GM19025 (cell line): ENCODE measurements around the gene C5orf15.
A peak's percentile ranks its signal among the peaks of the same experiment; 100 is the strongest.
"Not testable (repeated sequence)": the region's sequence is repeated elsewhere in the genome, so short reads cannot be mapped to it uniquely, and the experiment has no call there.

Experiments
- ATAC-seq: cut with Tn5 transposase; IDR thresholded peaks from one replicate; pipeline ENCODE4 v1.9.1; 2021; ENCODE audit warnings: mild to moderate bottlenecking, low read depth, moderate library complexity; ENCODE audit not compliant: unreplicated experiment

The C5orf15 gene

DNA sequence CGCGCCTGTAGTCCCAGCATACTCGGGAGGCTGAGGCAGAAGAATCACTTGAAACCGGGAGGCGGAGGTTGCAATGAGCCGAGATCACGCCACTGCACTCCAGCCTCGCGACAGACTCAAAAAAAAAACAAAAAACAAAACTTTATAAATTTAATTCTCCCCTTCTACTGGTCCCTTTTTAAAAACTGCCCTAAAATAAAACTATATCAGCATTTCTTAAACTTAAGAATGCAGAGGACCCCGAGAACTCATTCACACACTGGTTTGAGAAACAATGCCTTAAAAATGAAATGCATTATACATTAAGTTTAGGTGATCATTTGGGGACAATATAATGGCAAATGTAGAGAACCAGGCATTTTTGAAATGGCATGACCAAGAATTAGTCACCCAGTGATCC, 2.3 kb downstream of the C5orf15 start:
- ATAC-seq: no peak

DNA sequence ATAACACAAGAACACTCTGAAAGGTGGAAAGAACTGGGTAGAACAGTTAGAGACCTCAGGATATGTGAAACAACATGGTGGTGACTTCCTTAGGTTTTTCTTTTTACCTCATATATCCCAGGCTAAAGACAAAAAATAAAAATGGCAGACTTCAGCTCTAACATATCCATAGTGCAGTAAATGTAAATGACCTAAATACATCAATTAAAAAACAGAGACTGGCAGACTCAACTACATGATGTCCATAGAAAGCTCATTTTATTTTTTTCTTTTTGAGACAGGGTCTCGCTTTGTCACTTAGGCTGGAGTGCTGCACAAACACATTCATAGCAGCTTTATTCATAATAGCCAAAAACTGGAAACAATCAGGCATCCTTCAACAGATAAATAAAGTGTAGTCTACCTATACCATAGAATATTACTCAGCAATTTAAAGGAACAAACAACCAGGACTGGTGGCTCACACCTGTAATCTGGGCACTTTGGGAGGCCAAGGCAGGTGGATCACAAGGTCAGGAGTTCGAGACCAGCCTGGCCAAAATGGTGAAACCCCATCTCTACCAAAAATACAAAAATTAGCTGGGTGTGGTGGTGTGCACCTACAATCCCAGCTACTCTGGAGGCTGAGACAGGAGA, 4.8 kb downstream of the C5orf15 start:
- no peak for ATAC-seq

DNA sequence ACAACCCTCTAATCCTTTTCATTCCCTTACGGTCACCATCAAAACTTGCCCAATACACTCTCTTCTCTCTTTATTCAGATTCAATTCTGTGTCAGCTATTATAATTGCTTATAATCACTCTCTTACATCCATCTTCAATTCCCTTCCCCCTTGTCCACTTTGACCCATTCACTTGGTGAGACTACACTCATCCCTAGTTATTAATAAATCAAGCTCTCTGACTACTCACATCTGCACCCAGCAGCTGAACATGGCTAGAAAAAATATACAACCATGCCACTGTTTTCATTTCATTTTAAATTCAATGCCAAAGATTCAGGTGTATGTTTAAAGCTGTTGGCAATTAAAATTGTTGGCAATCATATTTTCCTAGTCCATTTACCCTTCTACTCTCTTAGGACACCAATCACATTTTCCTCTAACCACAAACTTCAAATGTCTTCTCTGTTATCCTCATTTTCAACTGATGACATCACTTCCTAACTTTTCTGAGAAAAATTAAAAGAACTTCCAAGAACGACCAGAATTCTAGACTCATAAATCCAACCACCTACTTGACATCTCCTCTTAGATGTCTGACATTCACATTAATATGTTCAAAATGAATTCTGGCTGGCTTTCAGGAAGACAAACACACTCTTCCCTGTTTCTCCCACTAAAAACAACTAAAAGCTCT, 5.5 kb downstream of the C5orf15 start:
- ATAC-seq: no peak

DNA sequence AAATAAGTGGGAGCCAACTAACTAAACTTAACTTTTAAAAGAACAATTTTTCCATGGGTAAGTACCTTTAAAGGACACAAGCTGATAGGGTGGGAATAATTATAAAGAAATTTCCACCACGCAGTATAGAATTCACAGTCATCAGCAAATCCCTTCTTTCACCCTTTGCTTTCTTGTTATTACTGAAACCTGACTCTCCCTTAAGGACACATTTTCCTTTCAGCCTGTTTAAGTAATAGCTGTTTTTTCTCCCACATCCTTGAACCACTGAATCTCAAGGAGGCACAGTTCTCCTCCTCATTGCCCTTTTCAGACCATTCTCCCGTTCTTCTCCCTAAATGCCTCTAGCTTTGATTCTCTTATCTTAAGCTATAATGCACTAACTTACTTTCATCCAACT, 6.3 kb downstream of the C5orf15 start:
- ATAC-seq: no peak

DNA sequence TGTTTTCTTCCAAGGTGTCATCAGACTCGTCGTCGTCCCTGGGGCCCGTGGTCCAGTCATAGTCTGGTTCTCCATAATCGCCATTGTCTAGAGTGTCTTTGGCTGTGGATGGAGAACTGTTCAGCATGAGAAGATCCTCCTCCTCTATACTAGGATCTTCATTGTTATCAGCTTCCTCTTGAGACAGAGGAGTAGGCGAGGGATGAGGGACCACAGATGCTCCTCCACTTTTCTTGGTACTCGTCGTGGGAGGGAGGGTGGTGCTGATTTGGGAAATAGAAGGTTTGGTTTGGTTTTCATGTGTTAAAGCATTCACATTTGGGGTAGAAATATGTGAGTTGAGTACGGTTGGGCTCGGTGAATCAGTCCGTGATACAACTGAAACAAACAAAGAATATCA, 8.8 kb downstream of the C5orf15 start:
- no peak for ATAC-seq

DNA sequence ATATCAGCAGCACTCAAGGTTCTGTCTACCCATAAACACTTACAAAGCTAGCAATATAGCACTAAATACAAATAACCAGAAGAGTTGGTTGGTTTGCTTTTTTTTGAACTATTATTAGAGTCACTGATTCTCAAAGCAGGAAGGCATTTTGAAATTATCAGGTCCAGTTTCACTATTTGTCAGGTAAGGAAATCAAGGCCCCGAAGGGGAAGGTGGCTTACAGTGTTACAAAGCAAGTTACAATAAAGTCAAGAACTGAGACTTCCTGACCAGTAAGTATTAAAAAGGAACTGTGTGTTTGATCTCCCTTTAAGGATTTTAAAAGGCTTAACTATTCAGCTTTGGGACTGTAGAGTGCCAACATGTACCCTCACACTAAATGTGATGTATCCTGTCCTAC, 10.8 kb downstream of the C5orf15 start:
- peak; percentile 58 for ATAC-seq

DNA sequence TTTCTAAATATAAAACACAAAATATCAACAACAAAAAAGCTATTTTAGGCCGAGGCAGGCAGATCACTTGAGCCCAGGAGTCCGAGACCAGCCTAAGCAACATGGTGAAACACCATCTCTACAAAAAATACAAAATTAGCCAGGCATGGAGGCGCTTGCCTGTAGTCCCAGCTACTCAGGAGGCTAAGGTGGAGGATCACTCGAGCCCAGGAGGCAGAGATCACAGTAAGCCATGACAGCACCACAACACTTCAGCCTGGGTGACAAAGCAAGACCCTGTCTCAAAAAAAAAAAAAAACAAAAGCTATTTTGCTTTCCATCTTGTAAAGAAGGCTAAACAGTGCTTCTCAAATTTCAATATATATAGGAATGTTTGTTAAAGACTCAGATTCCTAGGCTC, 11.3 kb downstream of the C5orf15 start:
- ATAC-seq: no peak

DNA sequence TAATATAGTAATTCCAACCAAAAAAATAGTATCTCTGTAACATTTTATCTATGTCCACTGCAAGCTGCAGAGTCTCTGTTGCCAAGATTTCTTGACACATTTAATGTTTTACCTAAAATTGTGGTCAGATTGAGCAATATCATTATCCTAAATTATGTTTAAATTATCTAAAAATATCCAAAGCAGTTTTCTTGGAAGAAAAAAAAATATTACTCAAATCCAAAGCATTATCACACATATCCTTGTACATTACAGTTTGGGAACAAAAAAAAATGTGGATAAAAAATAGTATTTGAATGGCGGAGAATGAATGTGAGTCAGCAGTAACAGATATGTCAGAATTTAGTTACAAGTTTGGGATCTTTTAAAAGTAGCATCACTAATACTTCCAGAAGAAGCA, 12.2 kb downstream of the C5orf15 start:
- not testable (repeated sequence) for ATAC-seq

DNA sequence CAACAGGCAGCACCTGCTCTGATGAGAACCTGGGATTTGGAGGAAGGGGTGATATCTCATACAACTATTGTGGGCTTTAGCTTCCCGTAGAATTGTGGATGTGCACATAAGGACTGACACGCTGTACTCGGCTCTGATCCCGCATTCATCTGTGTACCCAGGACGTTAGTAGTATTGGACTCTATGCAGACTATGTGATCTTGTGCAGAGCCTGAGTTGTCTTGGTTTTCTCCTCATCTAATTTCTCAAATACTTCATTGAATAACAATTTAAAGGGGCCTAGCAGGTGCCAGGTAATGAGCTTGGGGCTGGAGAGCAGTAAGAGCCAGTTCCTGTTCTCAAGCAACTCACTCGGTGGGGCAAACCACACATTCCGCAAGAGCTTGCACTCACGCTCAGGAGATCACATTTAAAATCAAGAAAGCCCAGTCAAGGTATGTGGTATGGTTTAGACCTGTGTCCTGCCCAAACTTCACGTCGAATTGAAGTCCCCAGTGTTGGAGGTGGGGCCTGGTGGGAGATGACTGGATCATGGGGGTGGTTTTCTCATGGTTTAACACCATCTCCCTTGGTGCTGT, 14.8 kb downstream of the C5orf15 start:
- no peak for ATAC-seq

DNA sequence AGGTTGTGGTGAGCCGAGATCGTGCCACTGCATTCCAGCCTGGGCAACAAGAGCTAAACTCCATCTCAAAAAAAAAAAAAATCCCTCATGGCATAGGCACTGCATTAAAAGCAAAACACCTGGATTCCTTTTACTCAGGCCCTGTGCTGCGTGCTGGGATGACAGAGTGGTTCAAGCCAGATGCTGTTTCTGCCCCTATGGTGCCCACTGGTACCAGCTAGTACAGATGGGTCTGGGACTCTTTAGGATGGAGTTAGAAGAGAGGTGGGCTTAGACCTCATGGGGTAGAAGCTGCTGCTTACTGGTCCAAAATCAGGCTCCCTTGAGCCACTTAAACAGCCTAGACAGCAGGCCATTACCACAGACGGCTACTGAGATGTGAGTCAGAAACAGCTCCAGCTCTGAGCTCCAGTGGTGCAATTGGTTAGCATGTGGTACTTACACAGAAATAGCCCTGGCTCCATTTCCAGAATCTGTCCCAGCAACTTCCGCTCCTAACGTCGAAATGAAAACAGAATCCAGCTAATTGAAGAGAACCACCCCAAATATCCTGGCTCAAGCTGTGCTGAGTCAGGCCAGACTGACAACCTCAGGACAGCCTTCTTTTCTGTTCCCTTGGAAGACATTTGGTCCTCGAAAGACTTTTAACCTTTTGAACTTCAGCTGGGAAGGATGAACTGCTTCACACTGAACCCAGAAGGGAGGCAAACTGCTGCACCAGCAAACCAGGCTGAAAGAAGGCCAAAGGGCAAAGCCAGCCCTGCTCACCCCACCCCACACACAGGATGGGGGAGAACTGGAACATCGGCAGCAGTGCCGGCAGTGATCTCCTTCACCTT, 15.5 kb downstream of the C5orf15 start:
- no peak for ATAC-seq

DNA sequence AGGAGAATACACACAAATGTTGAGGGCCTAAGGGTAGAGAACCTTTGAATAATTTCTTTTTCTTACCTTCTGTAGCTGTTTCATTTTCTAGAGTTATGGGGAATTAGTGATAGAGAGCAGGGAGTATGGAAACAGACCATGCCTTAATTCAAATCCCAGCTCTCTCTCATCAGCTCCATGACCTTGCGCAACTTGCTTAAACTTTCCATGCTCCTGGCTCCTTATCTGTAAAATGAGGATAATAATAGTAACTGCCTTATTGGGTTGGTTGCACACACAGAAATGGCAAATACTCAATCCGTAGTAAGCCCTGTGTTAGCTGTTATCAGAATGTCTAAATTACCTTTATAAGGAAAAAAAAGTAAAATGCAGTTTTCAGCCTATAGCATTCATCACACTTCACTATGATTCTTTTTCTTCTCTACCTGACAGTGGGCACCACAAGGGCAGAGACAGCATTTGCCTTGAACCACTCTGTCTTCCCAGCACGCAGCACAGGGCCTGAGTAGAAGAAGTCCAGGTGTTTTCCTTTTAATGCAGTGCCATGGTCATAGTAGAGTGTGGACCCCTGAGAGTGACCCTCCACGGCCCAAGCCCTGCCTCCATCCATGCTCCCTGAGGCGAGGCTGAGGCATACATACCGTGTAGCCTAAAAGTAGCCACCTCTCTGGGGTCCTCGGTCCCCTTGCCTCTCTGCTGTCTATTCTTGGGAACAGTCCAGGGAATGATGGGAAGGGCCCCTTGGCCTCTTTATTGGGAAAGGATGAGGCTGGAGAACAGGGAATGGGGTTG, 17.4 kb downstream of the C5orf15 start:
- ATAC-seq: no peak

DNA sequence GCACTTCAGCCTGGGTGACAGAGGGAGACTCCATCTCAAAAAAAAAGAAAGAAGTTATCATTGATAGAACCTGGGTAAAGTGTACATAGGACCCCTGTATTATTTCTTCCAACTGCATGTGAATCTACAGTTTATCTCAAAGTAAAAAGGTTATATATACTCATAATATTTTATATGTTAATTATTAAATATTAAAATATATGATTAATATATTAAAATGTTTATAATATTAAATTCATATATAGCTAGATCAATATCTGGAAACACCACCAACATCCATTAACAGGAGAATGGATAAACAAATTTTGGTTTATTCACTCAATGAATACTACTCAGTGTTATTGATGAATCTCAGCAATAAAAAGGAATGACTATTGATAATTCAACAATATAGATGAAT, 19.7 kb downstream of the C5orf15 start:
- no peak for ATAC-seq

DNA sequence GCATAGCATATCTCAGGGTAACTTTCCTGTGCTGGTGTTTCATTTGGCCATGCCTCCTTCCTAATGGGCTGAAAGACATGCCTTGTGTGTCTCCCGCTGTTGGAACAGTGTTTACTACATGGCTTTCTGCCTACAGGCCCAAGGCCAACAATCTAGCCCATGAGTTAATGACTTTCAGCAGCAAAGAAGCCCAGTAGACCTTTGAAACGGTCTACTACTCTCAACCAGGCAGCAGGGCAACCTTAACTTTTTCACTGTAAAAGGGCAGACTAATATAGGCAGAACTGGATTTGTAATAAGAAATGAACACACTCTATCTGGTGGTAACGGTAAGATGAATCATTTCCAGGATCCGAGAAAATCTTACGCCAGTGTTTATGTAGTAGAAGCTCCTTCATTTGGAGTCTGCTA, 21.0 kb downstream of the C5orf15 start:
- no peak for ATAC-seq

DNA sequence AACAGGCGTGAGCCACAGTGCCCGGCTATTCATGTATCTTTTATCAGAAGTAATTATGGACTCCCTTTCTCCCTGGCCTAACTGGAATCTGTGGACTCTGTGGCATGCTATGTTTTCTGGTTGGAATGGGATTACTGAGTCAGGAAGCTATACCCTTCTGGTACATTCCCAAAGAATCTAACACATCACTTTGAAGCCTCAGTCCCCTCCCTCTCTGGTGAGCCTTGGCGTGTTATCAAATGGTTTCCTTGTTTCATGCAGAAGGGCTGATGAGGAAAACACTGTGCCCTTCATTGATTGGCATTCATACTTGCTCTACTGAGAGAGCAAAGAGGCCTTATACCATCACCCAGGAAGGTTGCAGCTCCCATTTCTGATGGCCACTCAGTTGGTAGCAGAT, 22.9 kb downstream of the C5orf15 start:
- no peak for ATAC-seq

DNA sequence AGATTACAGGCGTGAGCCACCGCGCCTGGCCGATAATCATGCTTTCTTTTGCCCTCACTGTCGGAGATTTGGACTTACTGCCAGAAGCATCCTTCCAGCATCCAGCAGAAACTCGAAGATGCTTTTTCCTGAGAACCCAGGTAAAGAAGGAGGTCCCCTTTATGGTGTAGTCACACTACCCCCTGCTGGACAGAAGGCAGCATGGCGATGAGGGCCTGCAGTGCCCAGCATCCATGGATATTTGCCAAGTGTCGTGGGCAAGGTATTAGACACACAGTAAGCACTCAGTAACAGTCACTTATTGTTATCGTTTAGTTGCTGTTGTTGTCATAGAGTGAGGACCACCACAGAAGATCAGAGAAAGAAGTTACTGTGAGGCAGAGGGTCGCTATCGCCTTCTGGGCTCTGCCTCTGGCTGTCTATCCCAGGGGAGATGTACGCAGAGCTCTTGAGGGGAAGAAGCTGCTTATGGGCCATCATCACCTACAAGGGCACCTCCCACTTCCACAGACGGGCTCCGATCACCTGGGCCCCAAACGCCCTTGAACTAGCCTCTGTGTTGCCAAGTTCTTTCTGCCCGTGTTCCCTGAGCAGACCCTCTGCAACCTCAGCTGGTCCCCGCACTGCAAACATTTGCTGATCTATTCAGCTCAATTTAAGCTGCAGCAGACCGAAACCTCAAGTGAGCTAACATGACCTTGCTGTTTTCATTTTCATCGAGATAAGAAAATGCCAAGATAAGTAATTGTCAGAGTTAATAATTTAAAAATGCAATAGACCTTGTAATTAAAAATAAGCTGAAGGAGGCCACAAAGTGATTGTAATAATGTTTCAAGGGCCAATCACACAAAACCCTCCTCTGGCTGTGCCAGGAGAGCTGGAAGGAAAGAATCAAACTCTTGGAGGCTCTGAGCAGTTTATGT, 23.9 kb downstream of the C5orf15 start:
- ATAC-seq: no peak

DNA sequence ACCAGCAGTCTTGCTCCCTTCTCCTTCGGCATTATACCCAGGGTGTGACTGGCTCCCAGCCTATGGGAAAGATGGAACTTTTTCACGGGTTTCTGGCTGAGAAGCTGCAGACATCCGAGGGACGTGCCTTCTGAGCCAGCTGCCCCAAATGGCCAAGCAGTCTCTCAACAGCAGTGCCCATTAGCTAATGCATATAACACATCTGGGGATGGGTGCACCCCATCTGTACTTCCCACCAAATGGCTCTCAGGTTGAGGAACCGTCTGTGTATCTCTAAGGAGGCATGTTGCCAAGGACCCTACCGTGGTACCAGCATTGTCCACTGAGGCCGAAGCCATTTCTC, 25.0 kb downstream of the C5orf15 start:
- ATAC-seq: no peak

DNA sequence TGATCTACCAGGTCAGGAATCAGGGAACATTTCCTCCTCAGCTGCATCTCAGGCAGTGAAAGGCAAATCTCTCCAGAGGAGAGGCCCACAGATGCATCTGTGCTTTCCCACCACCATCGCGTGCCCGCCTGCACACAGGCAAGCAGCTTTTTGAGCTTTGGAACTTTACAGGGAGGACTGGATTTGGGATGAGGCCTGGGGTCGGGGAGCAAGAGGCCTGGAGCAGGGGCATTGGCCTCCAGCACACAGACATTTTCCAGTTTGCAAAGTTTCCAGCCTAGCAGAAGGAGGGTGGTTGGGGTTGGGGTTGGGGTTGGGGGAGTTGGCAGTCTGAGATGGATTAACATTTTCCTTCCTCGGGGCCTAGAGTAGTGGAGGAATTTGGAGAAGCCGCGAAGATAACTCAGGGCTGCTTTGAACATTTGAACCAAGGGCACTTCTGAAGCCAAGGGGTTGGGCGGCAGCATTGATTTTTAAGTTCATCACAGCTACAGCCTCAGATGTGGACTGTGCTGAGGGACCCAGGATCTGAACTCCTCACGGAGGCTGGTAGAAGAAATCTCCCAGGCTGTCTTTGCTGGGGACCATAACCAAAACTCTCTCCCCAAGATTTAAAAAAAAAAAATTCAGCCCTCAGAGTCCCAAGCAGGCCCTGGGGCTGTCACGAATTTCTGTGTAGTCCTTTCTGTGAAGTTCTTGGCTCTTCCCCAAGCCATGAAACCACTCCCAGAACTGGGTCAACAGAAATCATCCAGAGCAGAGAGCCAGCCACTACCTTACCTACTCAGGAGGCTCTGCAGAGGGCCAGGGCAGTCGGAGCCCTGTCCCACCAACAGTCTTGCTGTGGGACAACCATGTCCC, 25.6 kb downstream of the C5orf15 start:
- no peak for ATAC-seq

DNA sequence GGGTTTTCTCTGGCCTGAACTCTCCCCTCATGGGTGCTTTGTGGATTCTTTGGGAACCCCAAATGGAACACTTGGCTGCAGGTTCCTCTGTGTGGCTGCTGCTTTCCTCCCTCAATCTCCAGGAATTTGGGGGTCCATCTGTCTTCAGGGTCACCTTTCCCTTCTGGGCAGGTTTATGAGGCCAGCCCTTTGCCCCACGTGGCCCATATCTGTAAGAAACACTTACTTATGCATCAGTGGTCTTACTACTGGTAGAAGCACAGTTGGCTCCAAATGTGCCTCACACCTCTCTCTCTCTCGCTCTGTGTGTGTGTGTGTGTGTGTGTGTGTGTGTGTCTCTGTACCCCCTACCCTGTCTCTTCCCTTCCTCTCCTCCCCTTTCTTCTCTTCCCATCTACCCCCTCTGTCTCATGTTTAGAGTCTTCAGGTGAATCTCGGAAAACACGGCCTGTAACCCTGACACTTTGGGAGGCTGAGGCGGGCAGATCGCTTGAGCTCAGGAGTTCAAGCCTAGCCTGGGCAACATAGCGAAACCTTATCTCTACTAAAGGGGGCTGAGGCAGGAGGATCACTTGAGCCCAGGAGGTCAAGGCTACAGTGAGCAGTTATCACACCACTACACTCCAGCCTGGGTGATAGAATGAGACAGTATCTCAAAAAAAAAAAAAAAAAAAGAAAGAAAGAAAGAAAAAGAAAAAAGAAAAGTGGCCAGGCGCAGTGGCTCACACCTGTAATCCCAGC, 26.8 kb downstream of the C5orf15 start:
- no peak for ATAC-seq
